SK-N-SH (cell line): ENCODE data around the gene MAP2. TPM values are rescaled to one million over a fixed set of nuclear protein-coding genes. Genes with fewer than 3 reads are reported as not detected.
A peak's percentile ranks its signal among the peaks of the same experiment; 100 is the strongest.

Experiments used
- CTCF ChIA-PET: fragments of 300-600, 350-600 bp; formaldehyde crosslinking; extraction: SDS; loops from one replicate; lab custom pipeline; 2021; lab: Yijun Ruan, JAX
- POLR2A ChIA-PET: fragments of 350-600 bp; sonication (Branson Sonifier 250); formaldehyde crosslinking; extraction: SDS; loops from one replicate; lab custom pipeline; 2020; ENCODE audit warnings: antibody characterized with exemption, inconsistent platforms; lab: Yijun Ruan, JAX
- DNase-seq: peaks from one replicate; pipeline ENCODE4 v3.0.0; 2012
- H2AFZ ChIP-seq: fragments of 200-600 bp; sonication (generic); 2 replicates; pipeline ENCODE4 v1.8.1; 2016; ENCODE audit warnings: antibody characterized with exemption, mild to moderate bottlenecking, low read depth
- H3F3A ChIP-seq: fragments of 200-600 bp; sonication (generic); replicated peaks from 2 replicates; pipeline ENCODE3; 2016; ENCODE audit warnings: antibody characterized with exemption, mild to moderate bottlenecking; ENCODE audit not compliant: insufficient read depth
- H3K27ac ChIP-seq, 2 experiments: fragments of 200-500 bp in 1 of 2; fragments of 200-600 bp in 1 of 2; sonication (Bioruptor generic) in 1 of 2; sonication (generic), shearing (Covaris generic) in 1 of 2; 2 replicates each; pipeline versions ENCODE4 v1.5.1 to v1.6.1; 2014 to 2016; ENCODE audit warnings: low read depth in 2 of 2, inconsistent platforms in 1 of 2, low read length in 1 of 2, mild to moderate bottlenecking in 1 of 2, mixed read lengths in 1 of 2
- H3K27me3 ChIP-seq: fragments of 200-600 bp; sonication (generic), shearing (Covaris generic); 2 replicates; pipeline ENCODE4 v1.6.1; 2016; ENCODE audit warnings: mixed run types; ENCODE audit not compliant: insufficient read depth
- H3K36me3 ChIP-seq, 2 experiments: fragments of 200-500 bp in 1 of 2; fragments of 200-600 bp in 1 of 2; sonication (Bioruptor generic) in 1 of 2; sonication (generic) in 1 of 2; replicated peaks in 1 of 2; 2 replicates each; pipeline versions ENCODE3 to v1.5.1; 2014 to 2016; ENCODE audit warnings: low read length in 1 of 2, mild to moderate bottlenecking in 1 of 2; ENCODE audit not compliant: insufficient read depth in 2 of 2, control insufficient read depth in 1 of 2
- H3K4me1 ChIP-seq, 2 experiments: fragments of 200-500 bp in 1 of 2; fragments of 200-600 bp in 1 of 2; sonication (Bioruptor generic) in 1 of 2; sonication (generic), shearing (Covaris generic) in 1 of 2; 2 replicates each; pipeline versions ENCODE4 v1.5.1 to v1.6.1; 2014 to 2016; ENCODE audit warnings: low read depth in 1 of 2, low read length in 1 of 2, mixed run types in 1 of 2; ENCODE audit not compliant: insufficient read depth in 2 of 2, control insufficient read depth in 1 of 2
- H3K4me2 ChIP-seq: fragments of 200-600 bp; sonication (generic), shearing (Covaris generic); 2 replicates; pipeline ENCODE4 v1.6.1; 2017; ENCODE audit warnings: mixed run types
- H3K4me3 ChIP-seq, 2 experiments: fragments of 200-500 bp in 1 of 2; fragments of 200-600 bp in 1 of 2; sonication (Bioruptor generic) in 1 of 2; sonication (generic), shearing (Covaris generic) in 1 of 2; 2 replicates each; pipeline versions ENCODE4 v1.5.1 to v1.8.1; 2014 to 2016; ENCODE audit warnings: low read depth in 2 of 2, inconsistent platforms in 1 of 2, low read length in 1 of 2, mild to moderate bottlenecking in 1 of 2, mixed read lengths in 1 of 2, moderate library complexity in 1 of 2
- H3K79me2 ChIP-seq: fragments of 200-600 bp; sonication (generic); 2 replicates; pipeline ENCODE4 v1.8.1; 2017; ENCODE audit warnings: mild to moderate bottlenecking; ENCODE audit not compliant: insufficient read depth
- H3K9ac ChIP-seq: fragments of 200-600 bp; sonication (generic); 2 replicates; pipeline ENCODE4 v1.6.1; 2017; ENCODE audit warnings: mixed run types
- H3K9me2 ChIP-seq: fragments of 200-600 bp; sonication (generic); 2 replicates; pipeline ENCODE4 v1.6.1; 2017; ENCODE audit warnings: mixed run types
- H3K9me3 ChIP-seq: fragments of 200-600 bp; sonication (generic); 2 replicates; pipeline ENCODE4 v1.6.1; 2017; ENCODE audit warnings: mixed run types, mild to moderate bottlenecking, moderate library complexity
- H4K20me1 ChIP-seq: fragments of 200-600 bp; sonication (generic); 2 replicates; pipeline ENCODE4 v1.6.1; 2017; ENCODE audit warnings: mild to moderate bottlenecking, mixed run types; ENCODE audit not compliant: insufficient read depth
- CHD2 ChIP-seq: fragments of 150-350 bp; IDR thresholded peaks from 2 replicates; pipeline ENCODE4 v1.6.1; 2018; ENCODE audit warnings: low read length; ENCODE audit not compliant: partially characterized antibody
- CTCF ChIP-seq: fragments of 200-600 bp; sonication (generic); IDR thresholded peaks from 2 replicates; pipeline ENCODE4 v1.6.1; 2017; ENCODE audit warnings: antibody characterized with exemption, mild to moderate bottlenecking, moderate library complexity
- FOSL2 ChIP-seq: IDR thresholded peaks from 2 replicates; pipeline ENCODE4 v1.4.0; 2012; ENCODE audit warnings: low read depth, mild to moderate bottlenecking, moderate library complexity, borderline replicate concordance
- FOXM1 ChIP-seq: IDR thresholded peaks from 2 replicates; pipeline ENCODE4 v1.4.0; 2012; ENCODE audit warnings: low read depth, mild to moderate bottlenecking
- GABPA ChIP-seq: IDR thresholded peaks from 2 replicates; pipeline ENCODE4 v1.4.0; 2012; ENCODE audit warnings: low read depth, mild to moderate bottlenecking
- GATA2 ChIP-seq: sonication (generic); formaldehyde crosslinking; IDR thresholded peaks from 2 replicates; pipeline ENCODE4 v1.5.0; 2020; ENCODE audit warnings: mild to moderate bottlenecking, missing genetic modification reagents
- IRF3 ChIP-seq: fragments of 150-350 bp; IDR thresholded peaks from 2 replicates; pipeline ENCODE4 v1.6.1; 2016; ENCODE audit warnings: mild to moderate bottlenecking, low read depth, low read length
- JUND ChIP-seq: IDR thresholded peaks from 2 replicates; pipeline ENCODE4 v1.4.0; 2012
- MAX ChIP-seq: IDR thresholded peaks from 2 replicates; pipeline ENCODE4 v1.4.0; 2012; ENCODE audit warnings: low read depth
- NFIC ChIP-seq: IDR thresholded peaks from 2 replicates; pipeline ENCODE4 v1.4.0; 2012; ENCODE audit warnings: borderline replicate concordance
- PBX3 ChIP-seq: IDR thresholded peaks from 2 replicates; pipeline ENCODE4; 2012
- RAD21 ChIP-seq: IDR thresholded peaks from 2 replicates; pipeline ENCODE4 v1.6.1; 2012; ENCODE audit warnings: mild to moderate bottlenecking, low read length
- RCOR1 ChIP-seq: fragments of 150-350 bp; IDR thresholded peaks from 2 replicates; pipeline ENCODE4 v1.6.1; 2017; ENCODE audit warnings: antibody characterized with exemption, low read length
- REST ChIP-seq: IDR thresholded peaks from 2 replicates; pipeline ENCODE4 v1.6.1; 2012; ENCODE audit warnings: mild to moderate bottlenecking, low read depth, low read length, moderate library complexity
- SMC3 ChIP-seq: IDR thresholded peaks from 2 replicates; pipeline ENCODE4 v1.6.1; 2012; ENCODE audit warnings: low read depth, low read length, improper control_type of control experiment
- TEAD4 ChIP-seq: IDR thresholded peaks from 2 replicates; pipeline ENCODE4 v1.4.0; 2012; ENCODE audit warnings: mild to moderate bottlenecking, borderline replicate concordance; ENCODE audit not compliant: insufficient read depth
- USF2 ChIP-seq: fragments of 150-350 bp; IDR thresholded peaks from 2 replicates; pipeline ENCODE4 v1.6.1; 2017; ENCODE audit warnings: antibody characterized with exemption, low read length, low read depth, borderline replicate concordance
- WGBS: methylation state at CpG from one replicate; pipeline ENCODE4 v1.1.6; 2017; ENCODE audit warnings: low lambda C conversion rate; 5-methylcytosine and 5-hydroxymethylcytosine counted together
- polyA plus RNA-seq, 3 experiments: library from polyadenylated mRNA; depleted of rRNA; stranded (reverse); fragments of >200 nt; gene quantifications; 2 replicates each; pipeline ENCODE4 v1.2.3, GENCODE V29; 2012

The MAP2 gene
- polyA plus RNA-seq, 1 of the 3 experiments (the other 2 are of a cell fraction): 7.8 TPM

- TF ChIP-seq IRF3 (no peak), RCOR1 (no peak), FOXM1 (no peak), GATA2 (CRISPR knock-in tag) (no peak), PBX3 (no peak), RAD21 (peak; percentile 2; the same call in 1 of the 2 replicates), FOSL2 (no peak)
- TF ChIP-seq, all 33 proteins: peak for 2
Observed at GRCh38 chr2:209463226-209463625, 39.4 kb downstream of the MAP2 start (continued).

- Histone ChIP-seq H3F3A (peaks cover 8% of the 10 kb centered on the region), H2AFZ (no peak overlapping the region), H3K4me2 (no peak overlapping the region), H3K79me2 (no peaks in the 10 kb centered on the region), H3K4me1 (no peaks in the 10 kb centered on the region; a peak in 2 of 4 replicates), H3K9me3 (no peaks in the 10 kb centered on the region), H4K20me1 (no peaks in the 10 kb centered on the region), H3K9me2 (no peaks in the 10 kb centered on the region), H3K9ac (no peak overlapping the region), H3K27ac (no peak overlapping the region), H3K36me3 (peaks cover 0 to 9% of the 10 kb centered on the region in 2 experiments), H3K27me3 (no peaks in the 10 kb centered on the region), H3K4me3 (no peak overlapping the region)
- no peak for DNase-seq
- CTCF ChIA-PET: interaction anchor here (1.2 kb wide), 1 partner anchor 16 kb away, joined by 4 read pairs; no protein-coding TSS in a partner anchor
- POLR2A ChIA-PET: no interaction called here
- TF ChIP-seq JUND: no peak
- no peak for TF ChIP-seq CHD2
- no peak for TF ChIP-seq TEAD4
- no peak for TF ChIP-seq REST
- no peak for TF ChIP-seq IRF3
- no peak for TF ChIP-seq CTCF
- no peak for TF ChIP-seq FOSL2
- no peak for TF ChIP-seq NFIC
- no peak for TF ChIP-seq USF2
- TF ChIP-seq SMC3: no peak
- TF ChIP-seq GABPA: no peak
- no peak for TF ChIP-seq MAX
- WGBS: 81% methylated on average over 1 of the region's 1 CpG
Observed at GRCh38 chr2:209463835-209464234, 40.0 kb downstream of the MAP2 start.
